ENCODE results near the gene DDX47.

Gene DDX47

GRCh38 chr12:12791756-12792369, 21.3 kb upstream of the DDX47 start:
- no peaks in the 10 kb centered on the region for H3K9me2 ChIP-seq (replicated peaks; ENCODE audit: control insufficient read depth, low read length)
- no peaks in the 10 kb centered on the region; the same call in none of the 2 replicates for H3F3A ChIP-seq (ENCODE audit: control insufficient read depth, insufficient read depth)
- H3K4me1 ChIP-seq (ENCODE audit: control insufficient read depth, low read length), result peaks cover 16% of the 10 kb centered on the region
- H3K27me3 ChIP-seq (ENCODE audit: control insufficient read depth, low read length), result peaks cover 25% of the 10 kb centered on the region
- TF ChIP-seq CTCF (IDR thresholded peaks at IDR 0.05; ENCODE audit: low read depth, low read length, poor library complexity, severe bottlenecking), result no peak
- TF ChIP-seq EZH2phosphoT487 (IDR thresholded peaks at IDR 0.05; ENCODE audit: borderline replicate concordance, low read length), result no peak
- no peaks in the 10 kb centered on the region for H3K36me3 ChIP-seq (ENCODE audit: control insufficient read depth, low read length)
- H3K9me3 ChIP-seq (ENCODE audit: control insufficient read depth, insufficient read depth, low read length), result no peaks in the 10 kb centered on the region
- H4K20me1 ChIP-seq (ENCODE audit: control insufficient read depth, insufficient read depth, low read depth, low read length), result no peaks in the 10 kb centered on the region
- H3K27ac ChIP-seq (ENCODE audit: low read depth, low read length), result no peak overlapping the region
- H3K4me2 ChIP-seq (ENCODE audit: low read length), result no peak overlapping the region
- H3K79me2 ChIP-seq (ENCODE audit: control insufficient read depth, low read length), result no peaks in the 10 kb centered on the region
- H3K4me3 ChIP-seq (ENCODE audit: low read length), result no peak overlapping the region

GRCh38 chr12:12792421-12792820, 20.7 kb upstream of the DDX47 start:
- Histone ChIP-seq H3K79me2 (ENCODE audit: control insufficient read depth, low read length) (no peaks in the 10 kb centered on the region), H3K4me3 (ENCODE audit: low read length) (no peak overlapping the region), H3K27me3 (ENCODE audit: control insufficient read depth, low read length) (peaks cover 24% of the 10 kb centered on the region), H3K27ac (ENCODE audit: low read depth, low read length) (no peak overlapping the region), H3K9me3 (ENCODE audit: control insufficient read depth, insufficient read depth, low read length) (no peaks in the 10 kb centered on the region), H3K36me3 (ENCODE audit: control insufficient read depth, low read length) (no peaks in the 10 kb centered on the region), H3F3A (ENCODE audit: control insufficient read depth, insufficient read depth) (no peaks in the 10 kb centered on the region; the same call in none of the 2 replicates), H4K20me1 (ENCODE audit: control insufficient read depth, insufficient read depth, low read depth, low read length) (no peaks in the 10 kb centered on the region), H3K9me2 (replicated peaks; ENCODE audit: control insufficient read depth, low read length) (no peaks in the 10 kb centered on the region), H3K4me2 (ENCODE audit: low read length) (no peak overlapping the region), H3K4me1 (ENCODE audit: control insufficient read depth, low read length) (peaks cover 10% of the 10 kb centered on the region)
- no peak for TF ChIP-seq CTCF (IDR thresholded peaks at IDR 0.05; ENCODE audit: low read depth, low read length, poor library complexity, severe bottlenecking)
- no peak for TF ChIP-seq EZH2phosphoT487 (IDR thresholded peaks at IDR 0.05; ENCODE audit: borderline replicate concordance, low read length)

GRCh38 chr12:12794686-12795085, 18.5 kb upstream of the DDX47 start:
- no peaks in the 10 kb centered on the region for H3K4me1 ChIP-seq (ENCODE audit: control insufficient read depth, low read length)
- H4K20me1 ChIP-seq (ENCODE audit: control insufficient read depth, insufficient read depth, low read depth, low read length), result no peaks in the 10 kb centered on the region
- H3F3A ChIP-seq (ENCODE audit: control insufficient read depth, insufficient read depth), result no peaks in the 10 kb centered on the region
- H3K36me3 ChIP-seq (ENCODE audit: control insufficient read depth, low read length), result no peaks in the 10 kb centered on the region
- H3K27me3 ChIP-seq (ENCODE audit: control insufficient read depth, low read length), result peaks cover 20% of the 10 kb centered on the region
- H3K4me2 ChIP-seq (ENCODE audit: low read length), result no peak overlapping the region
- no peak overlapping the region for H3K27ac ChIP-seq (ENCODE audit: low read depth, low read length)
- TF ChIP-seq EZH2phosphoT487 (IDR thresholded peaks at IDR 0.05; ENCODE audit: borderline replicate concordance, low read length), result no peak
- no peak for TF ChIP-seq CTCF (IDR thresholded peaks at IDR 0.05; ENCODE audit: low read depth, low read length, poor library complexity, severe bottlenecking)
- no peaks in the 10 kb centered on the region for H3K9me3 ChIP-seq (ENCODE audit: control insufficient read depth, insufficient read depth, low read length)
- H3K4me3 ChIP-seq (ENCODE audit: low read length), result no peak overlapping the region
- no peaks in the 10 kb centered on the region for H3K9me2 ChIP-seq (replicated peaks; ENCODE audit: control insufficient read depth, low read length)
- H3K79me2 ChIP-seq (ENCODE audit: control insufficient read depth, low read length), result no peaks in the 10 kb centered on the region
